ENCODE data around the gene TSEN2.

Gene TSEN2

GRCh38 chr3:12557473-12558100, 73.3 kb downstream of the TSEN2 start:
- peak in 1 of 2 experiments; percentile 20 for DNase-seq

GRCh38 chr3:12558706-12559105, 74.4 kb downstream of the TSEN2 start:
- no peak for DNase-seq

- DNase-seq, result peak in 1 of 2 experiments; percentile 4
Measured at GRCh38 chr3:12559520-12559919, 75.2 kb downstream of the TSEN2 start.

DNA sequence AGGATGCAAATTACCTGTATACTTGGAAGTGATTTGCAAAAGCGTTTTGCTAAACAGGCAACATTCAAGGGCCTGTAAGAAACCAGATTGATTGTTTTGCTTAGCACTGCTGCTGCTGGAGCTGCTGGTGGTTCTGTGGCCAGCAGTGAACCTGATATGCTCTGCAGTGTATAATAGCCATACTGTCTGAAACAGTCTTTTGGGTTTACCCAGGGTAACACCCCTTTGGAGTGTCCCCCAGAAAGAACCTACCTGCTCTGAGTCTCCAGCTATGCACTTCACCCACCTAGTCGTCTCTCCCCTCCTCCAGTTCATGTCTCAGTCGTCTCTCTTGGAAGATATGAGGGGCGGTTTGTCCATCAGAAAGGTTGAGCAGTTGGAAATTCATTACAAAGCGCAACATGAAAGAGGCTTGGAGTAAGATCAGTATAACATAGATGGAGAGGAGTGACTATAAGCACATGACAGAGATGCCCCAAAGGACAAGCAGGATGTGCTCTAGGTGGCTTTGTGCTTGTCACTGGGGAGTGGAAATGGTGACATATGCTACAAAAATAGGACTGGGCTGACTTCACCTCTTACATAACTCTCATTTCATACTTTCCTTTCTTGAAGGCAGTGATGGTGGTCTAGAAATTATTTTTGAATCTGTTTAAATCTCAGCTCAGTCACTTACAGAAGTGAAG, 76.4 kb downstream of the TSEN2 start:
- peak; percentile 26 to 44 for DNase-seq

GRCh38 chr3:12561397-12561796, 77.1 kb downstream of the TSEN2 start:
- no peak for DNase-seq

- DNase-seq, result no peak
Measured at GRCh38 chr3:12562451-12562850, 78.2 kb downstream of the TSEN2 start.

- no peak for DNase-seq
Measured at GRCh38 chr3:12566976-12567375, 82.7 kb downstream of the TSEN2 start.

DNA sequence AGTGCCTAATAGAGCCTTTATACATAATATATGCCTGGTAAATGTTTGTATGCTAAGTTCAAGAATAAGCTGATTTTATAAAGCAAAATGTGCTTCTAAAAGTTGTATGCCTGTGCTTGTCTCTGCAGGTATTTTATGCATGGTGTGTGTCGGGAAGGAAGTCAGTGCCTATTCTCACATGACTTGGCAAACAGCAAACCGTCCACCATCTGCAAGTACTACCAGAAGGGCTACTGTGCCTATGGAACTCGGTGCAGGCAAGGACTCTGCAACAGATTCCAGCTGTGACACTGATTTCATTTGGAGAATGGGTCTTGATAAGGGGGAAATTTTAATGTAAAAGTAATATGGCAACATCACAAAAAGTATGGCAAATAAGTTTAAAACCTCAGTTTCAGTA, 84.5 kb downstream of the TSEN2 start:
- no peak for DNase-seq

DNA sequence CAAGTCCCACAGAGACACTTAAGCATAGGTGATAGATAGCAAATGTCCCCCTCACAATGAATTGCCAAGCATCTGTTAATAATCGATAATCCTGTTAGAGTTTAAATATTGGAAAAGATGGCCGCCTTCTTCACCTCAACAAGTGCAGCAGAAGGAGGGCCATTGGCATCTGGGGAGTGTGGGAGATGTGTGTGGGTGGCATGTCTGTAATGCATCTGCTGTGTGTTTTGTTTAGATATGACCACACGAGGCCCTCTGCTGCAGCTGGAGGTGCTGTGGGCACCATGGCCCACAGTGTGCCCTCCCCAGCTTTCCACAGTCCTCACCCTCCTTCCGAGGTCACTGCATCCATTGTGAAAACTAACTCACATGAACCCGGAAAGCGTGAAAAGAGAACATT, 85.6 kb downstream of the TSEN2 start:
- DNase-seq, result no peak

- DNase-seq, result no peak
Measured at GRCh38 chr3:12571986-12572385, 87.7 kb downstream of the TSEN2 start.

DNA sequence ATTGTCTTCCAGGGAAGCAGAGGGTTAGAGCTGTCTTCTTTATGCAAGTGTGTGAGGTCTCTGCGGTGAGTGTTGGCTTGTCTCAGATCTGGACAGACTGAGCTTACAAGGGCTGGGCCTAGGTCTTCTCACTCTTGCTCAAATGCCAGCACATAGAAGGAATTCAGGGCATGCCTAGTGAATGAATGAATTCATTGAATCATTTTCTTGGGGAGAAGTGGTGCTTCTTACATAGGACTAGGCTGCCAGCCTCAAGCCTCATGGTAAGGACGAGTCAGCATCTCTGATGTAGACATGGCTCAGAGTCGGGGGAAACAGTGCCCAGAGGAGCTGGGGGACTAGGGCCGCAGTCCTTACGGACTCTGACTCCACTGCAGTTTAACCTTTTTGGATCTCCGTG, 89.9 kb downstream of the TSEN2 start:
- DNase-seq, result no peak

- no peak for DNase-seq
Measured at GRCh38 chr3:12574661-12575060, 90.4 kb downstream of the TSEN2 start.

DNA sequence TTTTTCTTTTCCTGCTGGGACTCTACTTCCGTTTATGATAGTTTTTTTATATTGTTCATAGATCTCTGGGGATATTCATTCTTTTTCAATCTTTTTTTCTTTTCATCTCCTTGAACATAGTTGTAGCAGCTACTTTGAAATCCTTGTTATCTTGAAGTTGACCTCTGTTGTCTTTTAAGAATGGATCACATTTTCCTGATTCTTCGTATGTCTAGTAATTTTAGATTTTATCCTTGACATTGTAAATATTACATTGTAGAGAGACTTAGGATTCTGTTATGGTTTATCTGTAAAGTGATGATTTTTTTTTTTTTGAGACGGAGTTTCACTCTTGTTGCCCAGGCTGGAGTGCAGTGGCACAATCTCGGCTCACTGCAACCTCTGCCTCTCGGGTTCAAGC, 93.1 kb downstream of the TSEN2 start:
- no peak for DNase-seq

DNA sequence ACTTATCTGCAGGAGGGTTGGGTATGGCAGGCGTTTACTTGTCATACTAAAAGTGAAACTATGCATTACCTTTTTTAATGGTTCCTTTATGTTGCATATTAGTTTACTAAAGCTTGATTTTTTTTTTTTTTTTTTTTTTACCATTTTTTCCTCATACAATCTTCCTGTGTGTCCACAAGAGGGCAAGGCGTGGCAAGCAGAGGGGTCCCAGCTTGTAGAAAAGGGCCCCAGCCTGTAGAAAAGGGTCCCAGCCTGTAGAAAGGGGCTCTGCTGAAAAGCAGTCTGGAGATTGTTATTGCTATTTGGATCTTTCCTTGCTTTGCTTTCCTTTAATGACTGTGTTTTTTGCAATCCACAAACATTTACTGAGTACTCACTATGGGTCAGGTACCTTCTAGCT, 94.5 kb downstream of the TSEN2 start:
- DNase-seq, result no peak

- no peak for DNase-seq
Measured at GRCh38 chr3:12579456-12579855, 95.2 kb downstream of the TSEN2 start.

DNA sequence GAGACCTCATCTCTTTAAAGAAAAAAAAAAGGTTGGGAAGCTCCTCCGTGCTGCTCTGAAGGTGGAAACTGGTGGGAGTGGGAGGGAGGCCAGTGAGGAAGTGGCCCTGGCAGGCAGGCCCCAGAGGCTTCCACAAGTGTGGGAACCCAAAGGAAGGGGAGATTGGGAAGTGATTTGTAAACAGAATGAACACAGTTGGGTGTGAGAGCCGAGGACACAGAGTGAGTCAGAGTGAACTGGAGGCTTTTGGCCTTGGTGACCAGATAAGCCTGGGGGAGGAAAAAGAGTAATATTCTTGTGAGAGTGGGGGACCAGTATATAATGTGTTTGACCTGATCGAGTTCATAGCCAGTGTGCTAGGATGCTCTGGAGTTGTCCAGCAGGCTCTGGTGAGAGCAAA, 95.6 kb downstream of the TSEN2 start:
- DNase-seq, result no peak

- DNase-seq, result no peak
Measured at GRCh38 chr3:12582730-12583129, 98.5 kb downstream of the TSEN2 start.

All from cerebellar nuclear complex (tissue), 1 donor.